Stomach (tissue), 9 donors: Measurements from ENCODE around the gene TGM2. TPM values are rescaled to one million over a fixed set of nuclear protein-coding genes. Genes with fewer than 3 reads are reported as not detected.

ENCODE experiments used
- DNase-seq, 2 donors: peaks; one replicate each; pipeline versions ENCODE4 v3.0.0 to v3.0.0-alpha.2; 2013 to 2019
- H3K27ac ChIP-seq, 5 donors: fragments of 200-600 bp in 4 of 5; sonication (generic) in 4 of 5; one replicate each; pipeline ENCODE4 v1.5.1; 2013 to 2019; ENCODE audit warnings: mild to moderate bottlenecking in 1 of 5, moderate library complexity in 1 of 5
- H3K27me3 ChIP-seq, 3 donors: fragments of 200-600 bp; sonication (generic); one replicate each; pipeline ENCODE4 v1.5.1; 2017 to 2019; ENCODE audit warnings: mixed run types in 1 of 3
- H3K36me3 ChIP-seq, 4 donors: fragments of 200-600 bp; sonication (generic); 1 replicate in 3 of 4; 2 replicates in 1 of 4; pipeline ENCODE4 v1.5.1; 2016 to 2019
- H3K4me1 ChIP-seq, 4 donors: fragments of 200-600 bp; sonication (generic); one replicate each; pipeline ENCODE4 v1.5.1; 2016 to 2019
- H3K4me3 ChIP-seq, 4 donors: fragments of 200-600 bp; sonication (generic) in 3 of 4; one replicate each; pipeline ENCODE4 v1.5.1; 2016 to 2019; ENCODE audit warnings: mild to moderate bottlenecking in 1 of 4
- H3K9me3 ChIP-seq, 4 donors: fragments of 200-600 bp; sonication (generic); one replicate each; pipeline ENCODE4 v1.5.1; 2016 to 2019
- CTCF ChIP-seq, 7 experiments: fragments of 450-650 bp in 4 of 7; fragments of 200-600 bp in 3 of 7; sonication (generic) in 3 of 7; IDR thresholded peaks; one replicate each; pipeline ENCODE4 v1.5.1; 2016 to 2019; ENCODE audit warnings: antibody characterized with exemption in 7 of 7, control low read depth in 2 of 7, mild to moderate bottlenecking in 1 of 7
- EP300 ChIP-seq: sonication (generic); formaldehyde crosslinking; IDR thresholded peaks from one replicate; pipeline ENCODE4 v1.6.1; 2017; ENCODE audit warnings: antibody characterized with exemption
- POLR2A ChIP-seq, 4 donors: fragments of 450-650 bp; IDR thresholded peaks; one replicate each; pipeline ENCODE4 v1.6.1; 2016; ENCODE audit warnings: antibody characterized with exemption in 4 of 4, control low read depth in 2 of 4, mild to moderate bottlenecking in 1 of 4, moderate library complexity in 1 of 4
- POLR2AphosphoS5 ChIP-seq, 3 donors: sonication (generic); formaldehyde crosslinking; IDR thresholded peaks; one replicate each; pipeline ENCODE4 v1.6.1; 2016; ENCODE audit warnings: antibody characterized with exemption in 3 of 3
- WGBS, 5 donors: extraction: QIAGEN DNeasy Blood & Tissue Kit in 3 of 5; methylation state at CpG; one replicate each; pipeline versions ENCODE4 v1.1.5 to v1.1.7; 2013 to 2018; 5-methylcytosine and 5-hydroxymethylcytosine counted together
- intact Hi-C: fragments of 100-400 bp; cut with DNase I; formaldehyde crosslinking; loops from one replicate; pipeline ENCODE4 v1.15.1; 2023; ENCODE audit warnings: low total_unique reads
- polyA plus RNA-seq, 3 donors: library from polyadenylated mRNA; stranded (reverse); fragments of 200-250 nt; gene quantifications; one replicate each; pipeline ENCODE4 v1.2.3, GENCODE V29; 2013
- total RNA-seq, 5 donors: library from RNA; depleted of rRNA; stranded (reverse); fragments of >200 nt; gene quantifications; one replicate each; pipeline versions ENCODE4 v1.1.0 to v1.2.3, GENCODE V29; 2014 to 2016
- donor health status: healthy with polysubstance abuse.
- donor health status: Bipolar disorder and iron deficiency.
- donor health status: healthy.

The TGM2 gene
- total and polyA plus RNA-seq, 8 donors, result 16.2 to 195 (median 33.3) TPM

DNA sequence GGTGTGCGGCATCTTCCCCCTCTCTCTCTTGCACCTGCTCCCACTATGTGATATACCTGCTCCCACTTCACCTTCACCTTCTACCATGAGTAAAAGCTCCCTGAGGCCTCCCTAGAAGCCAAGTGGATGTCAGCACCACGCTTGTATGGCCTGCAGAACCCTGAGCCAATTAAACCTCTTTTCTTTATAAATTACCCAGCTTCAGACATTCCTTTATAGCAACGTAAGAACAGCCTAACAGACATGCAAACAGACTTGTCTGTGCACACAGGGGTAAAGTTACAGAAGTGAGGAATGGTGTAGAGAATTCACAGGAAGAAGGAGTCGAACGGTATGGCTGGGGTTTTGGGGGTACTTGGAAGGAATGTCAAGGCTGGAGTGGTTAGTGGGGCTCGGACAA is 14.8 kb upstream of the TGM2 start:
- Histone ChIP-seq H3K9me3 (no peaks in the 10 kb centered on the region), H3K27me3 (peaks cover 0 to 6% (median 0%) of the 10 kb centered on the region in 3 donors), H3K4me1 (no peaks in the 10 kb centered on the region), H3K27ac (no peak overlapping the region), H3K4me3 (no peak overlapping the region), H3K36me3 (no peaks in the 10 kb centered on the region)
- intact Hi-C loops, result no loop called here
- DNase-seq, result no peak
- TF ChIP-seq POLR2A (IDR thresholded peaks at IDR 0.05), result no peak
- TF ChIP-seq CTCF (IDR thresholded peaks at IDR 0.05), result no peak
- no peak for TF ChIP-seq POLR2AphosphoS5 (IDR thresholded peaks at IDR 0.05)
- no peak for TF ChIP-seq EP300
- 58 to 62% (median 61%) methylated on average over 6 of the region's 6 CpGs for WGBS, 5 donors

DNA sequence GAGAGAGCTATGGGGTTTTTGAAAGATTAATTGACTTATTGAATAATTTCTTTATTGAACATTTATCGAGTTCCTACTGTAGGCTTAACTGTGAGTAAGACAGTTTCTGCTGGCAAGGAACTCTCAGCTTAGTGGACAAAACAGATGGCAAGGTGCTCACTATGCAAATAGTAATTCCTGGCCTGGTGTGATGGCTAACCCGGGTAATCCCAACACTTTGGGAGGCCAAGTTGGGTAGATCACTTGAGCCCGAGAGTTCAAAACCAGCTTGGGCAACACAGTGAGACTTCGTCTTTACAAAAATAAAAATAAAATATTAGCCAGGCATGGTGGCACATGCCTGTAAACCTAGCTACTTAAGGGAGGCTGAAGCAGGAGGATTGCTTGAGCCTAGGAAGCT is 13.5 kb upstream of the TGM2 start:
- no peak overlapping the region for H3K4me3 ChIP-seq
- 79 to 86% (median 82%) methylated on average over 4 of the region's 4 CpGs for WGBS, 5 donors
- no peaks in the 10 kb centered on the region for H3K9me3 ChIP-seq
- DNase-seq, result no peak
- H3K4me1 ChIP-seq, result peaks cover 1 to 3% (median 3%) of the 10 kb centered on the region in 4 donors
- no peak overlapping the region for H3K27ac ChIP-seq
- intact Hi-C loops, result no loop called here
- H3K36me3 ChIP-seq, result no peaks in the 10 kb centered on the region
- no peaks in the 10 kb centered on the region for H3K27me3 ChIP-seq
- no peak for TF ChIP-seq POLR2AphosphoS5 (IDR thresholded peaks at IDR 0.05)
- TF ChIP-seq POLR2A (IDR thresholded peaks at IDR 0.05), result no peak
- TF ChIP-seq EP300, result no peak
- no peak for TF ChIP-seq CTCF (IDR thresholded peaks at IDR 0.05)

- no peak for DNase-seq
- WGBS, 5 donors, result 64 to 82% (median 70%) methylated on average over 8 of the region's 8 CpGs
- intact Hi-C loops, result no loop called here
- Histone ChIP-seq H3K4me3 (no peak overlapping the region), H3K4me1 (peaks cover 6 to 8% (median 8%) of the 10 kb centered on the region in 4 donors), H3K36me3 (no peaks in the 10 kb centered on the region), H3K9me3 (no peaks in the 10 kb centered on the region), H3K27me3 (no peaks in the 10 kb centered on the region), H3K27ac (no peak overlapping the region)
- no peak for TF ChIP-seq EP300
- no peak for TF ChIP-seq POLR2AphosphoS5 (IDR thresholded peaks at IDR 0.05)
- no peak for TF ChIP-seq CTCF (IDR thresholded peaks at IDR 0.05)
- TF ChIP-seq POLR2A (IDR thresholded peaks at IDR 0.05), result no peak
Measured at GRCh38 chr20:38178065-38178491, 13.0 kb upstream of the TGM2 start.

- no peak overlapping the region for H3K27ac ChIP-seq
- H3K4me1 ChIP-seq, result peaks cover 6 to 14% (median 11%) of the 10 kb centered on the region in 4 donors
- H3K4me3 ChIP-seq, result no peak overlapping the region
- H3K36me3 ChIP-seq, result no peaks in the 10 kb centered on the region
- TF ChIP-seq CTCF (IDR thresholded peaks at IDR 0.05), result no peak
- TF ChIP-seq POLR2A (IDR thresholded peaks at IDR 0.05), result no peak
- no peak for TF ChIP-seq EP300
- no peak for TF ChIP-seq POLR2AphosphoS5 (IDR thresholded peaks at IDR 0.05)
- no peaks in the 10 kb centered on the region for H3K9me3 ChIP-seq
- no peaks in the 10 kb centered on the region for H3K27me3 ChIP-seq
- intact Hi-C loops, result no loop called here
- DNase-seq, result no peak
- 81 to 89% (median 86%) methylated on average over 9 of the region's 9 CpGs for WGBS, 5 donors
Measured at GRCh38 chr20:38177201-38177600, 12.1 kb upstream of the TGM2 start.
